A204.1 (cell line): ENCODE data around the gene CYP4A22.
"Not testable (repeated sequence)": the region's sequence is repeated elsewhere in the genome, so short reads cannot be mapped to it uniquely, and the experiment has no call there.

Experiments used
- FAIRE-seq: peaks from 2 replicates; lab custom pipeline; 2012; peaks lifted over from hg19 to GRCh38; lab: Jason Lieb, UNC

Gene CYP4A22

GRCh38 chr1:47157957-47158356 is 20.7 kb downstream of the CYP4A22 start:
- FAIRE-seq: not testable (repeated sequence)

DNA sequence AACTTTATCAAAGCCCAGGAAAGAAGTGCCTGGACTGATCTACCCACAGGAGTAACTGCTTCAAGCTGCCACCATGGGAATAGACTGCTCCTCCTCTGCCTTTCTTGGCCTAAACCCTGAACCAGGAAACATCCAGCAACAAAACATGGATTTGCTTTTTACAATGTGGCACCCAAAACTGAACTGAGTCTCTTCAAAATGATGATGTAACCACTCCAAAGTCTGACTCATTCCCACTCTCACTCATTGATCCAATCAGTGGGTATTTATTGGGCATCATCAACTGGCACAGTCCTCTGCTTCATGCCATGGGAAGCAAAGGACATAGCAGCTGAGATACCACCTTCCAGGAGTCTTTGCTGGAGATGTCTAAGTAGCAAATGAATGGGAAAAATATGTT is 23.5 kb downstream of the CYP4A22 start:
- FAIRE-seq: no peak

DNA sequence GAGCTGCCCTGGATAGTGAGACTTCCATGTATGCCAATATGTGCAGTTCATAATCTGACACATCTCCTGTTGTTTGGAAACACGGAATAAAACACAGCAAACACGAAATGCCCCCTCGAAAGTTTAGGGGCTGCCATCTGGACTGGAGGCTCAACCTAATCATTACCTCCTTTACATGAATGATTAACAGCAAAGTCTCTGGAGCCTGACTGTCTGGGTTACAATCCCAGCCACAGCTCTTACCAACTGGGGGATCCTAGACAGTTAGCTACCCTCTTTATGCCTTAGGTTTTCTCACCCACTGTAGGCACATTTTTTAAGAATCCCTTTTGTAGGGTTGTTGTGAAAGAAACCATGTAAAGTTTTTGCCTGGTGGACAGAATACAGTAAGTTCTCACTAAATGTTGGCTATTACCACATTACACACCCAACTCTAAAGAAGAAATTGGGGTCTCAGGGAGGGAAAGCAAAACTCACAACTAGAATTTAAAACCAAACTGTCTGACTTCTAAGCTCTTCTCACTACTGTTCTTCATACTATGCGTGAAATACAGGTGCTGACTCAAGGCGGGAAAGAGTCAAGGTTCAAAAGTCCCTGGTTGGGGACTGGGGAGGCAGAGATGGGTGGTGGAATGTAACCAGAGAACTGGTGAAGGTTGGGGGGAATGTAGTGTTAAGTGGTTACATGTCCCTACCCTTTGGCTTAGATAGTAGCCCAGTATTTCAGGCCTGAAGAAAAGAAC is 24.2 kb downstream of the CYP4A22 start:
- no peak for FAIRE-seq

DNA sequence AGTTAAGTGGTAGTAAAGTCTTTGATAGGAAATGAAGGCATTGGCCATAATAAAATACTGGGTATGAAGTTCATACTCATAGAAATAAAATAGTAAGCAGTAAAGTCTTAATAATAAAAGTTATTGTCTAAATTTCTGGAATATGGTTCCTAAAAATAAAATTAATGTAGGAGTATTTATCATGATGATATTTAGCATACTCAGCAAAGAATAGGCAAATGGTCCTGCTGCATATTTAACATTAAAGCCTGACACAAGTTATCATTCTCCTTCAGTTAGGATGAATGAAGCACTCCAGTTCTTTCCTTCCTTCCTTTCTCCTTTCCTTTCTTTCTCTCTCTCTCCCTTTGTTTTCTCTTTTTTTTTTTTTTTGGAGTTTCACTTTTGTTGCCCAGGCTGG is 27.3 kb downstream of the CYP4A22 start:
- no peak for FAIRE-seq

GRCh38 chr1:47172782-47173181 is 35.5 kb downstream of the CYP4A22 start:
- no peak for FAIRE-seq

DNA sequence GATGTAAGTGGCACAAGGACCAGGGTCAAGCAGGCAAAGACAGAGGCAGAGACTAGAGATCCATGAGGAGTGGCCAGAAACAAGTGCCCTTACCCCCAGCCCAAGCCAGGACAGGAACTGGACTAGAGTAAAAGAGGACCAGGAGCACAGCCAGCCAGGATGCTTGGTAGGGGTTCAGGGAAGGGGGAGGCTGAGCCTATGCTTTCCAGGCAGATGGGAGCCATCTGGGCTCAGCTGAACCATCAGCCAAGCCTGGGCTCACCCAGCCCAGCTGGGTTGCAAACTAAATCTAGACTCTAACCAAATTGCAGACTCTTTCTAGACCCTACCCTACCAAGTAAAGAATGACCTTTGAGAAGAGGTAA is 37.4 kb downstream of the CYP4A22 start:
- FAIRE-seq: no peak

DNA sequence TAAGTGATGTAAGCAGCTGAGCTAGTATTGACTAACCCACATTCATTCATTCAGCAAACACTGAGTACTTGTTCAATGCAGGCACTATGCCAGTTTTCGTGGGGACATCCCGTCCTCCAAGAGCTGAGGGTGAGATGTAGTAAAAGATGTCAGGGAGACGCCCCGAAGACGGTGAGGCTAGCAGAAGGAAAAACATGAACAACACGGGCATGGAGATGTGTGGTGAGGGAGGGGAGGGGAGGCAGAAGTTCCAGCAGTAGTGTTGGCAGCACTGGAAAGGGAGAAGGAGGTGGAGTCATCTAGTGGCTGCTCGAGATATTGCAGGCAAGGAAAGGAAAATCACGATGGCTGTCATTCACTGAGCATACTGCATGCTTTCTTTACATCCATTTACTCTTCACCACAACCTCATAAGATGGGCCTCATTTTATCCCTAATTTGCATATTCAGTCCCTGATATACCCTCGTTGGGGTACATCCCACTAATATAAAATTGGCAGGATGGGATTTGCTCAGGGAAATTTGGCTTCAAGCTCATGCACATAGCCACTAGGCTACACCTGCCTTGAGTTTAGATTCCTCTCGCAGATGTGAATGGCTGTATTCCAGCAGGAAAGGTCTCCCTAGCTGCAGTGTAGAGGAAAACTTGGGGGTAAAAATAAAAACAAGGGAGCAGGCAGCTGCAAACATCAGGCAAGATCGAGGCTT is 38.1 kb downstream of the CYP4A22 start:
- FAIRE-seq: no peak

DNA sequence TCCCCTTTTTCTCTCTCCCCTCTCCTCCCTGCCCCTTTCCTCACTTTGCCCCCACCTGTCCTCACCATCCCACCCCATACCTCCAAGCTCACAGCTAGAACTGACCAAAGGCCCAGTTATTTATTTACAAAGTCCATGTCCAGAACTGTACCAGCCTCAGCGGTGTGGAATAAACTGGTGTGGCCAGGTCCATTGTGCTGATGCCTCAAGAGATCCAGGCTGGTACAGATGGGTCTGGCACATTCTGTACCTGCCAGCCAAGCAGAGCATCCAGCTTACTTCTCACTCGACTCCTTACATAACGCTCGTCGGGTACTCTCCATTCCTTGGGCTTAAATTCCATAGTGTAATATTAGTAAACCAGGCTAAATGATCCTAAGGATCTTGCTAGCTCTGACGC is 40.8 kb downstream of the CYP4A22 start:
- FAIRE-seq: no peak

GRCh38 chr1:47178654-47179016 is 41.4 kb downstream of the CYP4A22 start:
- no peak for FAIRE-seq

- peak; percentile 78 for FAIRE-seq
Measured at GRCh38 chr1:47179017-47179987, 42.1 kb downstream of the CYP4A22 start.

- FAIRE-seq: no peak
Measured at GRCh38 chr1:47179988-47180563, 42.8 kb downstream of the CYP4A22 start.

GRCh38 chr1:47180603-47181094 is 43.4 kb downstream of the CYP4A22 start:
- FAIRE-seq: no peak

DNA sequence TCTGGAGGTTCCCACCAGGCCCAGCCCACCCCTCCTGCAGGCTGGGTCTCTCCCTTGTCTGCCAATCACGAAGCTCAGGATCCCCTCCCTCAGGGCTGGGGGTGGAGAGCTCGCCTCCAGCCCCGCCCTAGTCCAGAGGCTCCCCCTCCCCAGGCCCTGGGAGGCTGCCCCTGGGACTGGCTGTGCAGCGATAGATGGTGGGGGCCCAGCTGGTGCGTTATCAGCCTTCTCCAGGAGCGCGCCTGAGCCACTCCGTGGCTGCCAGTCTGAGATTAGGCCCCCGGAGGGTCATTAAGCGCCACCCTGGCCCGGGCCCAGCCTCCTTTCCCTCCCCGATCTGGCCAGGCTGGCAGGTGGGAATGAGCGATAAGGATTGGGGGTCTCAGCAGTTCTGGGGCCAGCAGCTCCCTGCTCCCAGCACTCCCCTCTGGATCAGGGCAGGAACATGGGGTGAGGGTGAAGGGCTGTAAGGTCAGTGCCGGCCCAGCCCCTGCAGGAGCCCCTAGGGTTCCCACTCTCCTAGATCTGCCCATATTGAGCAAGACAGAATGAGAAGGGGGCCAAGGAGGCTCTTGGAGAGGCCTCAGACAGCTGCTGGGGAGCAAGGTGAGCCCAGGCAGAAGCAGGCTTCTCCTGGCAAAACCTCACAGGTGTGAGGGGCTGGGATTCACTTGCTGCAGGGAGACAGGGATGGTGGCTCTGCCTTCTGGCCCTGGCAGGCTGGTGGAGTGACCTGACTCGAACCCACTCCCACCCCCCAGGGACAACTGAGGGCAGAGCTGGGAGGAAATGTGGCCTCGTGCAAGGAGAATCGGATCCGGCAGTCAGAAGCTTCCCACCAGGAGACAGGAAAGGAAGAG is 44.1 kb downstream of the CYP4A22 start:
- FAIRE-seq: no peak

- no peak for FAIRE-seq
Measured at GRCh38 chr1:47181955-47182675, 44.9 kb downstream of the CYP4A22 start.

GRCh38 chr1:47182676-47183235 is 45.5 kb downstream of the CYP4A22 start:
- FAIRE-seq: no peak

GRCh38 chr1:47183308-47184089 is 46.3 kb downstream of the CYP4A22 start:
- no peak for FAIRE-seq

GRCh38 chr1:47184090-47184821 is 47.0 kb downstream of the CYP4A22 start:
- FAIRE-seq: no peak

GRCh38 chr1:47184822-47185677 is 47.8 kb downstream of the CYP4A22 start:
- FAIRE-seq: no peak
